GM13977 (cell line): ENCODE data around the gene C5orf46.
"Not testable (repeated sequence)": the region's sequence is repeated elsewhere in the genome, so short reads cannot be mapped to it uniquely, and the experiment has no call there.

Experiments
- DNase-seq: peaks from one replicate; pipeline ENCODE4 v3.0.0; 2012; ENCODE audit warnings: low spot score
- CTCF ChIP-seq: IDR thresholded peaks from 2 replicates; pipeline ENCODE4 v1.5.1; 2012; ENCODE audit warnings: mild to moderate bottlenecking, control low read depth; ENCODE audit not compliant: insufficient read depth; ENCODE audit errors: extremely low read depth, missing control alignments
- in situ Hi-C: fragments of 300-500 bp; cut with MboI; formaldehyde crosslinking; loops from one replicate; pipeline ENCODE4 v1.12.0; 2022; ENCODE audit warnings: low sequenced_read_pairs, low pct_unique_long_range_greater_than_20kb, mixed read lengths, inconsistent platforms; ENCODE audit not compliant: unreplicated experiment

C5orf46 gene

GRCh38 chr5:147906326-147907095 is at the start of gene C5orf46:
Gene C5orf46 (minus strand): TSS chr5:147906538. CDS start chr5:147906501, 37 bp downstream.
- in situ Hi-C loops = no loop called here
- DNase-seq = no peak
- no peak for TF ChIP-seq CTCF

DNA sequence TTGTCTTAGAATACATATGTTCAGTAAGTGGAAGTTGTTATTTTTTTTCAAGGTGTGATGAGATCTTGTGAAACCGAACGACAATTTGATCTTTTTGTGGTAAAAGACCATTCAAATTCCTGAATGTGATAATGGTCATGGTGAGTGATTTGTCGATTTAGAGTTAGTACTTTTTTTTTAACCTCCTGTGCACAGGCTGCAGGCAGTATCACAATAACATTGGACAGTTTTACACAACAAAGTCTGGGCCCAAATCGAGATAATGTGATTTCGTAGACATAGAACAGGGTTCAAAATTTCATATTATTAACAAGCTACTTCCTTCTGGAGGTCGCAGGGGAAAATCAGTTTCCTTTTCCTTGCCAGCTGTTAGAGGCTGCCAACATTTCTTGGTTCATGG is 48.6 kb upstream of the C5orf46 start:
- in situ Hi-C loops = no loop called here
- no peak for TF ChIP-seq CTCF
- no peak for DNase-seq

- TF ChIP-seq CTCF = peak; percentile 55
- in situ Hi-C loops = no loop called here
- peak; percentile 63 for DNase-seq
These were observed 43.6 kb upstream of the C5orf46 start for GRCh38 chr5:147949711-147950573.

DNA sequence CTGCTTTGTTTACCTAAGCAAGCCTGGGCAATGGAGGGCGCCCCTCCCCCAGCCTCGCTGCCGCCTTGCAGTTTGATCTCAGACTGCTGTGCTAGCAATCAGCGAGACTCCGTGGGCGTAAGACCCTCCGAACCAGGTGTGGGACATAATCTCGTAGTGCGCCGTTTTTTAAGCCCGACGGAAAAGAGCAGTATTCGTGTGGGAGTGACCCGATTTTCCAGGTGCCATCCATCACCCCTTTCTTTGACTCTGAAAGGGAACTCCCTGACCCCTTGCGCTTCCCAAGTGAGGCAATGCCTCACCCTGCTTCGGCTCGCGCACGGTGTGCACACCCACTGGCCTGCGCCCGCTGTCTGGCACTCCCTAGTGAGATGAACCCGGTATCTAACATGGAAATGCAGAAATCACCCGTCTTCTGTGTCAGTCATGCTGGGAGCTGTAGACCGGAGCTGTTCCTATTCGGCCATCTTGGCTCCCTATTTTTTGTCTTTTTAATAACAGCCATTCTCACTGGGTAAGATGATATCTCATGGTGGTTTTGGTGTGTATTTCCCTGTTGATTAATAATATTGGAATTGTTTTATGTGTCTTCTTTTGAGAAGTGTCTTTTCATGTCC is 40.4 kb upstream of the C5orf46 start:
- in situ Hi-C loops, DNase-seq: not testable (repeated sequence)

DNA sequence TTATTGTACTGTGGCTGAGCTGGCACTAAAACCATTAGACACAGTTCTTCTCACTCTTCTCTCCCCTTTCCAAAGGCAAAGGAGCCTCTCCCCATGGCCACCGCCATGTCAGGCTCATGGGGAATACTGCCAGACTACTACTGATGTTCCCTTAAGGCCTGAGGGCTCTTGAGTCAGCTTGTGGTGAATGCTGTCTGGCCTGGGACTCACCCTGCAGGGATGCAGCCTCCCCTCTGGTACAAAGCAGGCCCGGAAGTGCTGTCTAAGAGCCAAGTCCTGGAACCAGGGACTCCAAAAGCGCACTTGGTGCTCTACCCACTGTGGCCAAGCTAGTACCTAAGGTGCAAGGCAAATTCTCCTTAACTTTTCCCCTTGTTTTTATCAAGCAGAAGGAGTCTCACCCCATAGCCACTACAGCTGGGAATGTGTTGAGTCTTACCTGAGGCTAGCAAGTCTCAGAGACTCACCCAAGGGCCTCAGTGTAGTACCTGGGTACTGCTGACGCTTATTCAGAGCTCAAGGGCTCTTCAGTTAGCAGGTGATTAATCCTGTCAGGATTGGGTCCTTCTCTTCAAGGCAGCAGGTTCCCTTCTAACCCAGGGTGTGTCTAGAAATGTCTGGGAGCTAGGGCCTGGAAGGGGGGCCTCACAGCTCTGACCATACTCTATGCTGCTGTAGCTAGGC is 33.2 kb upstream of the C5orf46 start:
- in situ Hi-C loops = no loop called here
- DNase-seq = no peak
- TF ChIP-seq CTCF = no peak

DNA sequence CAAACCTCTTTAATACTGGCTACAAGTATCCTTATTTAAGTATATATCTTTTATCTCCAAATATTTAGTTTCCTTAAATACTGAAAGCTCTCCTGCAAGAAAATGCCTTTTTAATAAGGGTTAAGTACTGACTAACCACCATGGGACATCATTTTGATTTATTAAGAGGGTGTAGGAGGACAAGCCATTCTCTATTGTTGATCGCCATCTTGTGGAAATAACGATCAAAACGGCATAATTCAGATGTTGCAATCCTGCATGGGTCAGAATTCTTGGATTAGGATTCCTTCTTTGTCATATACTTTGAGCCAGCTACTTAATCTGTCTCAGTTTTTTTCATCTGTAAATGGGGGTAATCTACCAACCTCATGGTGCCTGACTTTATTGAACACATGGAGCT is 28.7 kb upstream of the C5orf46 start:
- in situ Hi-C loops = no loop called here

More for the DNA sequence above, 28.7 kb upstream of the C5orf46 start:
- TF ChIP-seq CTCF = no peak
- peak; percentile 16 for DNase-seq
